ENCODE measurements around the gene ITPKC. TPM values are rescaled to one million over a fixed set of nuclear protein-coding genes. Genes with fewer than 3 reads are reported as not detected.

The ITPKC gene
- polyA plus RNA-seq, 1 donor from 2014 or later = 16.8 TPM

GRCh38 chr19:40750874-40751537 is 34.1 kb downstream of the ITPKC start, which contains the start of gene SNRPA:
Gene SNRPA, plus strand, starts transcription at chr19:40751203. Its CDS starts 206 bp downstream, at chr19:40751409.
- H3K4me3 ChIP-seq (ENCODE audit: low read length) = peak within 1 kb of the TSS; percentile 81
- H3K9me3 ChIP-seq (ENCODE audit: low read length) = no peaks in the 10 kb centered on the region
- no peaks in the 10 kb centered on the region for H3K27me3 ChIP-seq (ENCODE audit: insufficient read depth, low read depth, low read length)
- TF ChIP-seq REST (IDR thresholded peaks at IDR 0.05; ENCODE audit: borderline replicate concordance) (no peak), RAD21 (conservative IDR thresholded peaks at IDR 0.05) (peak; percentile 26), EP300 (conservative IDR thresholded peaks at IDR 0.05; ENCODE audit: poor library complexity, severe bottlenecking) (no peak), SMC3 (conservative IDR thresholded peaks at IDR 0.05; ENCODE audit: poor library complexity) (peak; percentile 37), POLR2AphosphoS5 (IDR thresholded peaks at IDR 0.05) (peak; percentile 74), TAF1 (IDR thresholded peaks at IDR 0.05; ENCODE audit: low read depth) (no peak), EZH2 (IDR thresholded peaks at IDR 0.05; ENCODE audit: borderline replicate concordance, insufficient read depth, low read length, poor library complexity, severe bottlenecking) (no peak), MXI1 (conservative IDR thresholded peaks at IDR 0.05; ENCODE audit: poor library complexity, severe bottlenecking) (peak; percentile 97)
- TF ChIP-seq, protein P1, sequence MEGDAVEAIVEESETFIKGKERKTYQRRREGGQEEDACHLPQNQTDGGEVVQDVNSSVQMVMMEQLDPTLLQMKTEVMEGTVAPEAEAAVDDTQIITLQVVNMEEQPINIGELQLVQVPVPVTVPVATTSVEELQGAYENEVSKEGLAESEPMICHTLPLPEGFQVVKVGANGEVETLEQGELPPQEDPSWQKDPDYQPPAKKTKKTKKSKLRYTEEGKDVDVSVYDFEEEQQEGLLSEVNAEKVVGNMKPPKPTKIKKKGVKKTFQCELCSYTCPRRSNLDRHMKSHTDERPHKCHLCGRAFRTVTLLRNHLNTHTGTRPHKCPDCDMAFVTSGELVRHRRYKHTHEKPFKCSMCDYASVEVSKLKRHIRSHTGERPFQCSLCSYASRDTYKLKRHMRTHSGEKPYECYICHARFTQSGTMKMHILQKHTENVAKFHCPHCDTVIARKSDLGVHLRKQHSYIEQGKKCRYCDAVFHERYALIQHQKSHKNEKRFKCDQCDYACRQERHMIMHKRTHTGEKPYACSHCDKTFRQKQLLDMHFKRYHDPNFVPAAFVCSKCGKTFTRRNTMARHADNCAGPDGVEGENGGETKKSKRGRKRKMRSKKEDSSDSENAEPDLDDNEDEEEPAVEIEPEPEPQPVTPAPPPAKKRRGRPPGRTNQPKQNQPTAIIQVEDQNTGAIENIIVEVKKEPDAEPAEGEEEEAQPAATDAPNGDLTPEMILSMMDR (IDR thresholded peaks at IDR 0.05; ENCODE audit: poor library complexity, severe bottlenecking) = no peak
- no peaks in the 10 kb centered on the region for H3K9me2 ChIP-seq (ENCODE audit: insufficient read depth, low read length)
- H3K4me2 ChIP-seq (ENCODE audit: low read length) = peak within 1 kb of the TSS; percentile 90
- H4K20me1 ChIP-seq (ENCODE audit: insufficient read depth) = no peaks in the 10 kb centered on the region
- no peaks in the 10 kb centered on the region for H3F3A ChIP-seq (ENCODE audit: insufficient read depth, low read length, poor library complexity, severe bottlenecking)
- peaks cover 45% of the 10 kb centered on the region for H3K79me2 ChIP-seq (replicated peaks; ENCODE audit: insufficient read depth, low read length)
- no peaks in the 10 kb centered on the region for H3K36me3 ChIP-seq (ENCODE audit: insufficient read depth, low read length)
- H3K27ac ChIP-seq (ENCODE audit: low read length) = peak within 1 kb of the TSS; percentile 80
- H3K9ac ChIP-seq (ENCODE audit: low read length) = peak within 1 kb of the TSS; percentile 76
- peak within 1 kb of the TSS; percentile 92 for H2AFZ ChIP-seq (ENCODE audit: low read depth, low read length)

DNA sequence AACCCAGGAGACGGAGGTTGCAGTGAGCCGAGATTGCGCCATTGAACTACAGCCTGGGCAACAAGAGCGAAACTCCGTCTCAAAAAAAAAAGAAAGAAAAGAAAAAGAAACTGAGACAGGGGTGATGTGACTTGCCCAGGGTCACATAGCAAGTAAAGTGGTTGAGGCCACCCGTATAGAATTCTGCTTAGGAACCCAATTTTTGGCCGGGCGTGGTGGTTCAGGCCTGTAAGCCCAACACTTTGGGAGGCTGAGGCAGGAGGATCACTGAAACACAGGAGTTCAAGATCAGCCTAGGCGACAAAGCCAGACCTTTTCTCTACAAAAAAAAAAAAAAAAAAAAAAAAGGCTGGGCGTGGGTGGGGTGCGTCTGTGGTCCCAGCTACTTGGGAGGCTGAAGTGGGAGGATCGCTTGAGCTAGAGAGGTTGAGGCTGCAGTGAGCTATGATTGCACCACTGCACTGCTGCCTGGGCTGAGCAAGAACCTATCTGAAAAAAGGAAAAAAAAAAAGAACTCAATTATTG is 35.4 kb downstream of the ITPKC start:
- H3K27me3 ChIP-seq (ENCODE audit: insufficient read depth, low read depth, low read length) = no peaks in the 10 kb centered on the region
- H3K9me3 ChIP-seq (ENCODE audit: low read length) = no peaks in the 10 kb centered on the region
- H3F3A ChIP-seq (ENCODE audit: insufficient read depth, low read length, poor library complexity, severe bottlenecking) = no peaks in the 10 kb centered on the region
- no peak overlapping the region for H3K9ac ChIP-seq (ENCODE audit: low read length)
- H2AFZ ChIP-seq (ENCODE audit: low read depth, low read length) = no peak overlapping the region
- H3K4me2 ChIP-seq (ENCODE audit: low read length) = no peak overlapping the region
- TF ChIP-seq EP300 (conservative IDR thresholded peaks at IDR 0.05; ENCODE audit: poor library complexity, severe bottlenecking) = no peak
- TF ChIP-seq MXI1 (conservative IDR thresholded peaks at IDR 0.05; ENCODE audit: poor library complexity, severe bottlenecking) = no peak
- TF ChIP-seq TAF1 (IDR thresholded peaks at IDR 0.05; ENCODE audit: low read depth) = no peak
- no peak for TF ChIP-seq RAD21 (conservative IDR thresholded peaks at IDR 0.05)
- no peak for TF ChIP-seq REST (IDR thresholded peaks at IDR 0.05; ENCODE audit: borderline replicate concordance)
- no peak for TF ChIP-seq SMC3 (conservative IDR thresholded peaks at IDR 0.05; ENCODE audit: poor library complexity)
- TF ChIP-seq POLR2AphosphoS5 (IDR thresholded peaks at IDR 0.05) = no peak
- TF ChIP-seq, protein P1 (IDR thresholded peaks at IDR 0.05; ENCODE audit: poor library complexity, severe bottlenecking) = no peak
- peak overlapping the region; percentile 81 for H3K4me3 ChIP-seq (ENCODE audit: low read length)
- H3K27ac ChIP-seq (ENCODE audit: low read length) = no peak overlapping the region
- peaks cover 45% of the 10 kb centered on the region for H3K79me2 ChIP-seq (replicated peaks; ENCODE audit: insufficient read depth, low read length)
- H3K9me2 ChIP-seq (ENCODE audit: insufficient read depth, low read length) = no peaks in the 10 kb centered on the region
- no peaks in the 10 kb centered on the region for H3K36me3 ChIP-seq (ENCODE audit: insufficient read depth, low read length)
- no peaks in the 10 kb centered on the region for H4K20me1 ChIP-seq (ENCODE audit: insufficient read depth)

Measured in neural cell (in vitro differentiated cells).